Neural cell (in vitro differentiated cells): Measurements from ENCODE around the gene SLK. TPM values are rescaled to one million over a fixed set of nuclear protein-coding genes. Genes with fewer than 3 reads are reported as not detected.

Experiments
- H2AFZ ChIP-seq: fragments of 200-600, 300-800 bp; sonication (generic), shearing (Covaris generic); 2 replicates; pipeline ENCODE4 v1.6.0; 2014; ENCODE audit warnings: low read depth, mild to moderate bottlenecking, antibody characterized with exemption, low read length, moderate library complexity
- H3F3A ChIP-seq: fragments of 200-600 bp; shearing (Covaris generic); 2 replicates; pipeline ENCODE4 v1.6.1; 2016; ENCODE audit warnings: mild to moderate bottlenecking, moderate library complexity, mixed read lengths, antibody characterized with exemption, low read length; ENCODE audit not compliant: insufficient read depth, poor library complexity, severe bottlenecking
- H3K27ac ChIP-seq: fragments of 200-600, 300-800 bp; sonication (generic), shearing (Covaris generic); 2 replicates; pipeline ENCODE4 v1.5.1; 2014; ENCODE audit warnings: mild to moderate bottlenecking, low read length, moderate library complexity
- H3K27me3 ChIP-seq: fragments of 300-800, 200-600 bp; sonication (generic), shearing (Covaris generic); 2 replicates; pipeline ENCODE4 v1.6.0; 2014; ENCODE audit warnings: mild to moderate bottlenecking, low read depth, low read length, moderate library complexity; ENCODE audit not compliant: insufficient read depth
- H3K36me3 ChIP-seq: fragments of 300-800, 200-600 bp; sonication (generic), shearing (Covaris generic); 2 replicates; pipeline ENCODE4 v1.5.1; 2014; ENCODE audit warnings: mild to moderate bottlenecking, antibody characterized with exemption, low read length, moderate library complexity; ENCODE audit not compliant: insufficient read depth
- H3K4me2 ChIP-seq: fragments of 300-800, 200-600 bp; sonication (generic), shearing (Covaris generic); 2 replicates; pipeline ENCODE4 v1.6.0; 2014; ENCODE audit warnings: mild to moderate bottlenecking, low read length
- H3K4me3 ChIP-seq: fragments of 300-800, 200-600 bp; sonication (generic), shearing (Covaris generic); 2 replicates; pipeline ENCODE4 v1.5.1; 2014; ENCODE audit warnings: mild to moderate bottlenecking, low read length, moderate library complexity
- H3K79me2 ChIP-seq: fragments of 200-600 bp; shearing (Covaris generic); replicated peaks from 2 replicates; pipeline ENCODE4 v1.6.0; 2014; ENCODE audit warnings: mild to moderate bottlenecking, low read length, moderate library complexity; ENCODE audit not compliant: insufficient read depth
- H3K9ac ChIP-seq: fragments of 300-800, 200-600 bp; sonication (generic), shearing (Covaris generic); 2 replicates; pipeline ENCODE4 v1.6.1; 2016; ENCODE audit warnings: mild to moderate bottlenecking, low read length, mixed read lengths
- H3K9me2 ChIP-seq: fragments of 200-600 bp; shearing (Covaris generic); 2 replicates; pipeline ENCODE4 v1.6.1; 2016; ENCODE audit warnings: mild to moderate bottlenecking, low read length, mixed read lengths; ENCODE audit not compliant: insufficient read depth
- H3K9me3 ChIP-seq: fragments of 200-600, 300-800 bp; sonication (generic), shearing (Covaris generic); 2 replicates; pipeline ENCODE4 v1.6.1; 2016; ENCODE audit warnings: mild to moderate bottlenecking, mixed run types, low read length, moderate library complexity, mixed read lengths
- H4K20me1 ChIP-seq: fragments of 200-600 bp; shearing (Covaris generic); 2 replicates; pipeline ENCODE4 v1.6.1; 2016; ENCODE audit warnings: mild to moderate bottlenecking, mixed run types; ENCODE audit not compliant: insufficient read depth
- EP300 ChIP-seq: fragments of 450-650 bp; conservative IDR thresholded peaks from 2 replicates; pipeline ENCODE4 v1.6.1; 2014; ENCODE audit warnings: antibody characterized with exemption, mild to moderate bottlenecking, moderate library complexity; ENCODE audit not compliant: poor library complexity, severe bottlenecking
- EZH2 ChIP-seq: fragments of 200-600, 300-800 bp; shearing (Covaris generic), sonication (generic); IDR thresholded peaks from 2 replicates; pipeline ENCODE4 v1.6.1; 2014; ENCODE audit warnings: antibody characterized with exemption, low read length, borderline replicate concordance, mild to moderate bottlenecking; ENCODE audit not compliant: insufficient read depth, poor library complexity, severe bottlenecking
- MXI1 ChIP-seq: fragments of 450-650 bp; conservative IDR thresholded peaks from 2 replicates; pipeline ENCODE4 v1.6.1; 2014; ENCODE audit warnings: antibody characterized with exemption, mild to moderate bottlenecking; ENCODE audit not compliant: poor library complexity, severe bottlenecking
- POLR2AphosphoS5 ChIP-seq: IDR thresholded peaks from 2 replicates; pipeline ENCODE4 v1.6.1; 2012
- RAD21 ChIP-seq: fragments of 450-650 bp; conservative IDR thresholded peaks from 2 replicates; pipeline ENCODE4 v1.6.1; 2014; ENCODE audit warnings: antibody characterized with exemption, mild to moderate bottlenecking, moderate library complexity
- REST ChIP-seq: IDR thresholded peaks from 2 replicates; pipeline ENCODE4 v1.6.1; 2012; ENCODE audit warnings: borderline replicate concordance
- SMC3 ChIP-seq: fragments of 450-650 bp; conservative IDR thresholded peaks from 2 replicates; pipeline ENCODE4 v1.6.1; 2014; ENCODE audit warnings: antibody characterized with exemption, mild to moderate bottlenecking, moderate library complexity; ENCODE audit not compliant: poor library complexity
- TAF1 ChIP-seq: IDR thresholded peaks from 2 replicates; pipeline ENCODE4 v1.6.1; 2012; ENCODE audit warnings: low read depth
- polyA plus RNA-seq: library from polyadenylated mRNA; depleted of rRNA; stranded (reverse); fragments of >200 nt; gene quantifications from 2 replicates; pipeline ENCODE4 v1.2.3, GENCODE V29; 2014
- TF ChIP-seq, protein P1 (sequence below): fragments of 450-650 bp; IDR thresholded peaks from 2 replicates; pipeline ENCODE4 v1.5.1; 2014; ENCODE audit warnings: antibody characterized with exemption, mild to moderate bottlenecking, moderate library complexity; ENCODE audit not compliant: poor library complexity, severe bottlenecking

The SLK gene
- polyA plus RNA-seq, 1 donor from 2014 or later, result 23.7 TPM

DNA sequence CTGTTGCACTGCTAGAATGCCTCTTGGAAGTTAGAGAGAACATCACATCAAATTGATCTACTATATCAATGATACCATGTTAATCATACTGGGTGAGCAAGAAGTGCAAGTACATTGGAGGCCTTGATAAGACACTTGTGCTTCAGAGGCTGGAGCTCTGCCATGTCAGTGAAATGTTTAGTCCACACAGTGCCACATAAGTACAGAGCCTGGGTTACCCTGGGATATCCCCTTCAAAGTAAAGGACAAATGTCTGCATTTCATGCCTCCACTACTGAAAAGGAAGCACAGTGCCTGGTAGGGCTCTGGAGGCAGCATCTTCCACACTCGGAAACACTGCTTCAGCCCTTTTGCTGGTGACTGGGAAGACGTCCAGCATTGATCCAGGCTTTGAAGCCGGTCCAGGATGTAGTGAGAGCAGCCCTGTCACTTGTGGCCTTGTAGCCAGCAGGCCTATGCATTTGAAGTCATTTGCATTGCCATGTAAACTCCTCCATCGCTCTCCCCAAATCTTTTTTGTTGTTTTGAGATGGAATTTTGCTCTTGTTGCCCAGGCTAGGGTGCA is 33.3 kb upstream of the SLK start:
- Histone ChIP-seq H3K27me3 (no peaks in the 10 kb centered on the region), H4K20me1 (no peaks in the 10 kb centered on the region), H3K4me3 (no peak overlapping the region), H2AFZ (no peak overlapping the region), H3F3A (peaks cover 4% of the 10 kb centered on the region), H3K9me3 (no peaks in the 10 kb centered on the region), H3K27ac (no peak overlapping the region), H3K36me3 (no peaks in the 10 kb centered on the region), H3K9me2 (no peaks in the 10 kb centered on the region), H3K4me2 (no peak overlapping the region), H3K9ac (no peak overlapping the region), H3K79me2 (no peaks in the 10 kb centered on the region)
- TF ChIP-seq MXI1 (no peak), EP300 (no peak), EZH2 (no peak), POLR2AphosphoS5 (no peak)

DNA sequence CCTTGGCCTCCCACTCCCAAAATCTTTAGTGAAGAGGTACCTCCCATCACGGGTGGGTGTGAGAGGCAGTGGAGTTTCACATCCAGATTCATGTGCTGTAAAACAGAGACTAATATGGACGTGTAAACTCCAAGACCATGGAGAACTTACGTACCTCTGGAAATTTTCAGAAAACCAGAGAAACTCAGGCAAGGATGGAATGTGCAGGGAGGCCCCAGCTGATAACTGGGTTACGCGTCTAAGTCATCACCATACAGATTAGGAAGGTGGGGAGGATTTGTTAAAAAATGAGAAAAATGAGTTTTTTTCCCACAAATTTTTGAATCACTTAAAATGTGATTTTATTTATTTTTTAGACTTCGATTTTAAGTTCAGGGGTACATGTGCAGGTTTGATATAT is 32.6 kb upstream of the SLK start:
- no peaks in the 10 kb centered on the region for H3K9me2 ChIP-seq
- no peak overlapping the region for H3K4me3 ChIP-seq
- peaks cover 4% of the 10 kb centered on the region for H3F3A ChIP-seq
- H3K79me2 ChIP-seq, result no peaks in the 10 kb centered on the region
- no peak overlapping the region for H2AFZ ChIP-seq
- TF ChIP-seq TAF1 (no peak), RAD21 (no peak), EZH2 (no peak), POLR2AphosphoS5 (no peak), MXI1 (no peak), SMC3 (no peak), REST (no peak), EP300 (no peak)
- TF ChIP-seq, protein P1, sequence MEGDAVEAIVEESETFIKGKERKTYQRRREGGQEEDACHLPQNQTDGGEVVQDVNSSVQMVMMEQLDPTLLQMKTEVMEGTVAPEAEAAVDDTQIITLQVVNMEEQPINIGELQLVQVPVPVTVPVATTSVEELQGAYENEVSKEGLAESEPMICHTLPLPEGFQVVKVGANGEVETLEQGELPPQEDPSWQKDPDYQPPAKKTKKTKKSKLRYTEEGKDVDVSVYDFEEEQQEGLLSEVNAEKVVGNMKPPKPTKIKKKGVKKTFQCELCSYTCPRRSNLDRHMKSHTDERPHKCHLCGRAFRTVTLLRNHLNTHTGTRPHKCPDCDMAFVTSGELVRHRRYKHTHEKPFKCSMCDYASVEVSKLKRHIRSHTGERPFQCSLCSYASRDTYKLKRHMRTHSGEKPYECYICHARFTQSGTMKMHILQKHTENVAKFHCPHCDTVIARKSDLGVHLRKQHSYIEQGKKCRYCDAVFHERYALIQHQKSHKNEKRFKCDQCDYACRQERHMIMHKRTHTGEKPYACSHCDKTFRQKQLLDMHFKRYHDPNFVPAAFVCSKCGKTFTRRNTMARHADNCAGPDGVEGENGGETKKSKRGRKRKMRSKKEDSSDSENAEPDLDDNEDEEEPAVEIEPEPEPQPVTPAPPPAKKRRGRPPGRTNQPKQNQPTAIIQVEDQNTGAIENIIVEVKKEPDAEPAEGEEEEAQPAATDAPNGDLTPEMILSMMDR, result no peak
- no peaks in the 10 kb centered on the region for H3K9me3 ChIP-seq
- no peaks in the 10 kb centered on the region for H3K27me3 ChIP-seq
- H4K20me1 ChIP-seq, result no peaks in the 10 kb centered on the region
- H3K4me2 ChIP-seq, result no peak overlapping the region
- no peak overlapping the region for H3K9ac ChIP-seq
- no peaks in the 10 kb centered on the region for H3K36me3 ChIP-seq
- no peak overlapping the region for H3K27ac ChIP-seq
